Left ventricle myocardium inferior (tissue), 1 donor: Measurements from ENCODE around the gene ZNF562. TPM values are rescaled to one million over a fixed set of nuclear protein-coding genes. Genes with fewer than 3 reads are reported as not detected.
"Not testable (repeated sequence)": the region's sequence is repeated elsewhere in the genome, so short reads cannot be mapped to it uniquely, and the experiment has no call there.

ENCODE experiments used
- DNase-seq: peaks from one replicate; pipeline ENCODE4 v3.0.0-alpha.2; 2020
- H3K27ac ChIP-seq: fragments of 200-600 bp; replicated peaks from 2 replicates; pipeline ENCODE4 v1.8.0; 2021
- H3K27me3 ChIP-seq: fragments of 200-600 bp; 2 replicates; pipeline ENCODE4 v1.8.0; 2021; ENCODE audit warnings: low read depth
- H3K36me3 ChIP-seq: fragments of 200-600 bp; 2 replicates; pipeline ENCODE4 v1.8.0; 2021
- H3K4me1 ChIP-seq: fragments of 200-600 bp; 2 replicates; pipeline ENCODE4 v1.8.0; 2021
- H3K4me3 ChIP-seq: fragments of 200-600 bp; 2 replicates; pipeline ENCODE4 v1.8.0; 2021; ENCODE audit warnings: mild to moderate bottlenecking, moderate library complexity
- H3K9me3 ChIP-seq: fragments of 200-600 bp; replicated peaks from 2 replicates; pipeline ENCODE4 v1.8.0; 2021
- intact Hi-C: fragments of 100-400 bp; cut with micrococcal nuclease; formaldehyde crosslinking; loops from one replicate; pipeline ENCODE4 v1.11.0; 2022
- total RNA-seq: library from RNA; stranded (reverse); fragmentation: NEBNext Ultra II Directional; extraction: Animal tissue kit (Norgen Biotek cat#: 25700); gene quantifications from one replicate; pipeline ENCODE4 v1.2.1, GENCODE V29; 2021
- TF ChIP-seq, protein P1 (sequence below): fragments of 200-600 bp; IDR thresholded peaks from 2 replicates; pipeline ENCODE4 v1.8.0; 2021; ENCODE audit warnings: antibody characterized with exemption, mild to moderate bottlenecking, borderline replicate concordance
- donor health status: DM: no; HTN: yes; CAD: no; lungs with severe emphysema.

The ZNF562 gene
- total RNA-seq, 1 donor from 2014 or later, result 19.5 TPM

DNA sequence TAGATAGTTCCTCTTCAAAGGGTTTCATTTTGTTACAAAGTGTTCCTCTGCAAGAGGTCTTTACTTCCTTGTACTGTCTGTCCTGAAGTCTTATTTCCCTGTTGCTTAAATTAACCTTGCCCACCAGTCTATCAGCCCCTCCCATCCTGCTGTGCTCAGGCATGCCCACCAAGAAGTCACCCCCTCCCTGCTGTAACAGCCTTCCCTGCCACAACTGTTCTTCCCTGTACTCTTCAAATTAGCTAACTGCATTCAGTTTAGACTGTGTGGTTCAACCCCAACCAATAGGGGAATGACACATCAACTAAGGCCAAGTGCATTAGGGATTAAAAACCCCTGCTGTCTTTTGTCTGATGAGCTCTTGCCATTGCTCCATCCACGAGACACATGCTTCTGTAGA is 34.4 kb upstream of the ZNF562 start:
- Histone ChIP-seq H3K4me1 (no peaks in the 10 kb centered on the region), H3K27me3 (no peaks in the 10 kb centered on the region), H3K36me3 (no peaks in the 10 kb centered on the region), H3K9me3 (peaks cover 18% of the 10 kb centered on the region), H3K4me3 (no peak overlapping the region), H3K27ac (peak overlapping the region; percentile 37)
- TF ChIP-seq, protein P1, sequence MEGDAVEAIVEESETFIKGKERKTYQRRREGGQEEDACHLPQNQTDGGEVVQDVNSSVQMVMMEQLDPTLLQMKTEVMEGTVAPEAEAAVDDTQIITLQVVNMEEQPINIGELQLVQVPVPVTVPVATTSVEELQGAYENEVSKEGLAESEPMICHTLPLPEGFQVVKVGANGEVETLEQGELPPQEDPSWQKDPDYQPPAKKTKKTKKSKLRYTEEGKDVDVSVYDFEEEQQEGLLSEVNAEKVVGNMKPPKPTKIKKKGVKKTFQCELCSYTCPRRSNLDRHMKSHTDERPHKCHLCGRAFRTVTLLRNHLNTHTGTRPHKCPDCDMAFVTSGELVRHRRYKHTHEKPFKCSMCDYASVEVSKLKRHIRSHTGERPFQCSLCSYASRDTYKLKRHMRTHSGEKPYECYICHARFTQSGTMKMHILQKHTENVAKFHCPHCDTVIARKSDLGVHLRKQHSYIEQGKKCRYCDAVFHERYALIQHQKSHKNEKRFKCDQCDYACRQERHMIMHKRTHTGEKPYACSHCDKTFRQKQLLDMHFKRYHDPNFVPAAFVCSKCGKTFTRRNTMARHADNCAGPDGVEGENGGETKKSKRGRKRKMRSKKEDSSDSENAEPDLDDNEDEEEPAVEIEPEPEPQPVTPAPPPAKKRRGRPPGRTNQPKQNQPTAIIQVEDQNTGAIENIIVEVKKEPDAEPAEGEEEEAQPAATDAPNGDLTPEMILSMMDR, result no peak
- intact Hi-C loops, result no loop called here
- no peak for DNase-seq

DNA sequence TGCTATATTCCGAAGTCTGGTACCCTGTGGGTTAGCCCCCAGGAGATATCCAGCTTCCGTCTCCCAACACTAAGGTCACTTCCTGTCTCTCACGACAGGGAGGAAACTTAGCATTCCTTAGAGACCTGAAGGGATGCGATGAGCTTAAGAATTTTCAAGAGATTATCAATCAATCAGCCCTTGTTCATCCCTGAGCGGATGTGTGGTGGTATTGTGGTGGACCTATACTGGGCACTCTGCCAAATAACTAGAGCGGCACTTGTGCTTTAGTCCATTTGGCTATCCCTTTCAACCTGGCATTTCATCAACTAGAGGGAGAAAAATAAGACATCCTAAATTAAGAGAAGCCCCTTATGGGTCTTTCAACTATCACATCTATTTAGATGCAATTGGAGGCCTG is 30.9 kb upstream of the ZNF562 start:
- Histone ChIP-seq H3K4me1 (no peaks in the 10 kb centered on the region), H3K27ac (no peak overlapping the region), H3K4me3 (no peak overlapping the region), H3K36me3 (no peaks in the 10 kb centered on the region), H3K27me3 (no peaks in the 10 kb centered on the region), H3K9me3 (no peaks in the 10 kb centered on the region)
- intact Hi-C loops, result no loop called here
- TF ChIP-seq, protein P1, result no peak
- DNase-seq, result no peak

DNA sequence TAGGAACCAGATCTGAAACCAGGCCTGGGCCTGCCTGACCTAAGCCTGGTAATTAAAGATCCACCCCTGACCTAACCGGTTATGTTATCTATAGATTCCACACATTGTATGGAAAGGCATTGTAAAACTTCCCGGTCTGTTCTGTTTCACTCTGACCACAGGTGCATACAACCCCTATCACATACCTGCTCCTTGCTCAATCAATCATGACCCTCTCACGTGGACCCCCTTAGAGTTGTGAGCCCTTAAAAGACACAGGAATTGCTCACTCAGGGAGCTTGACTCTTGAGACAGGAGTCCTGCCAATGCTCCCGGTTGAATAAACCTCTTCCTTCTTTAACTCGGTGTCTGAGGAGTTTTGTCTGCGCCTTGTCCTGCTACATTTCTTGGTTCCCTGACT is 27.3 kb upstream of the ZNF562 start:
- Histone ChIP-seq H3K27me3 (peaks cover 9% of the 10 kb centered on the region), H3K27ac (no peak overlapping the region), H3K9me3 (no peaks in the 10 kb centered on the region), H3K36me3 (no peaks in the 10 kb centered on the region), H3K4me3 (no peak overlapping the region), H3K4me1 (no peaks in the 10 kb centered on the region)
- DNase-seq, result no peak
- intact Hi-C loops, result no loop called here
- TF ChIP-seq, protein P1, result no peak

DNA sequence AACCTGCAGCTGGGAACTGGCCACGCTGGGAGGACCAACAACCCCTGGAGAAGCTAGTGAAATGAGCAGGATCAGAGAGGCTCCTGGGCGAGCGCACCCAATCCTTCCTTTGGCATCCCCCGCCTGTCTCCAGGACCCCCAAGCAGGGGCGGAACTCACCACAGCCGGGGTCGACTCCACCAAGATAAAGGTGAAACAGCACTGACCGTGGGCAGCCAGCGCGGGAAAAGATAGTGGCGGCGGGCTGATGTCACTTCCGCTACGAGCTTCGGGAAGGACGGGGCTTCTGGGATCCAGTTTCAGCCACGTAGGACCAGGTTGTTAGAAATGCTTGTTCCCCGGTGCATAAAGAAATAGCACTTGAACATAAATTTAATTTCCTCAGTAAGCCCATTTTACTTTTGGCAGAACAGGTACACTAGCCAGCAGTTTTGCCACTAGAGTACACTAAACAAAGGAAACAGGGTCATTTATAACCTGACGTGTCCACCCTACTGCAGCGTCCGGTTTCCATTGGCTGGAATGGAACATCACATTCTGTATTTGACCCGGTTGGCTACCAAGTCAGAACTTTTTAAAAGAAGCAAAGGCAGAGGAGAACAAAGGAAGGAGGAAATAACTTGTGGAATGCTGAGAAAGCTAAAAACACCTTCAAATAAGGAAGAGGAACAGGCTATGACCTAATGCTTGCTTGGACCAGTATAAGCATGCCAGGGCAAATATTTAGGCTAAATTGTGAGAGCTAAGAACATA is 25.5 kb upstream of the ZNF562 start:
- intact Hi-C loops, result no loop called here
- H3K9me3 ChIP-seq, result no peaks in the 10 kb centered on the region
- TF ChIP-seq, protein P1, result no peak
- peaks cover 9% of the 10 kb centered on the region for H3K27me3 ChIP-seq
- H3K4me3 ChIP-seq, result no peak overlapping the region
- DNase-seq, result no peak
- no peaks in the 10 kb centered on the region for H3K36me3 ChIP-seq
- no peaks in the 10 kb centered on the region for H3K4me1 ChIP-seq
- H3K27ac ChIP-seq, result no peak overlapping the region

DNA sequence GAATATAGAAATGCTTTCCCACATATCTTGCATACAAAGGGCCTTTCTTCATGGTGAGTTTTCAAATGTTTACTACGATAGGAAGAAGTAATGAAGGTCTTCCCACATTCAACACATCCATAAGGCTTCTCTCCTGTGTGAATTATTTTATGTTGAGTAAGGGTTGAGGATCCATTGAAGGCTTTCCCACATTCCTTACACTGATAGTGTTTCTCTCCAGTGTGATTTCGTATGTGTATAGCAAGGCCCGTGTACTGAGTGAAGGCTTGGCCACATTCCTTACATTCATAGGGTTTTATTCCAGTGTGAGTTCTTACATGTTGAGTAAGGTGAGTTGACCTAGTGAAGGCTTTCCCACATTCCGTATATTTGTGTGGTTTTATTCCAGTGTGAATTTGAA is 15.4 kb upstream of the ZNF562 start:
- H3K4me1 ChIP-seq, H3K27ac ChIP-seq, H3K27me3 ChIP-seq, intact Hi-C loops, H3K36me3 ChIP-seq, DNase-seq, H3K4me3 ChIP-seq: not testable (repeated sequence)
- H3K9me3 ChIP-seq, result peaks cover 35% of the 10 kb centered on the region

DNA sequence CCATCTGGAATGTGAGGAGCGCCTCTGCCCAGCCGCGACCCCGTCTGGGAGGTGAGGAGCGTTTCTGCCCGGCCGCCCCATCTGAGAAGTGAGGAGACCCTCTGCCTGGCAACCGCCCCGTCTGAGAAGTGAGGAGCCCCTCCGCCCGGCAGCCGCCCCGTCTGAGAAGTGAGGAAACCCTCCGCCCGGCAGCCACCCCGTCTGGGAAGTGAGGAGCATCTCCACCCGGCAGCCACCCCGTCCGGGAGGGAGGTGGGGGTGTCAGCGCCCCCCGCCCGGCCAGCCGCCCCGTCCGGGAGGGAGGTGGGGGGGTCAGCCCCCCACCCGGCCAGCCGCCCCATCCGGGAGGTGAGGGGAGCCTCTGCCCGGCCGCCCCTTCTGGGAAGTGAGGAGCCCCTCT is 5.1 kb upstream of the ZNF562 start:
- H3K27ac ChIP-seq, intact Hi-C loops, H3K4me3 ChIP-seq, H3K27me3 ChIP-seq, H3K4me1 ChIP-seq, H3K9me3 ChIP-seq, H3K36me3 ChIP-seq, DNase-seq: not testable (repeated sequence)

DNA sequence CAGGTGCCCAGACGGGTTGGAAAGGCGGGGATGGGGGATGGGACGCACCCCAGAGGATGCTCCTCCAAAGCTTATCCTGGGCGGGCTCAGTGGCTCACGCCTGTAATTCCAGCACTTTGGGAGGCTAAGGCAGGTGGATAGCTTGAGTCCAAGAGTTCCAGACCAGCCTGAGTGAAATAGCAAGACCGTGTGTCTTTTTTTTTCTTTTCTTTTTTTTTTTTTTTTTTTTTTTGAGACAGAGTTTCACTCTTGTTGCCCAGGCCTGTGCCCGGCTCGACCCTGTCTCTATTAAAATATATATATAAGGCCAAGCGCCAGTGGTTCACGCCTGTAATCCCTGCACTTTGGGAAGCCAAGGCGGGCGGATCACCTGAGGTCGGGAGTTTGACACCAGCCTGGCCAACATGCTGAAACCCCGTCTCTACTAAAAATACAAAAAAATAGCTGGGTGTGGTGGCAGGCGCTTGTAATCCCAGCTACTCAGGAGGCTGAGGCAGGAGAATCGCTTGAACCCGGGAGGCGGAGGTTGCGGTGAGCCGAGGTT is 530 bp upstream of the ZNF562 start:
- peak overlapping the region; percentile 98 for H3K27ac ChIP-seq
- H3K4me3 ChIP-seq, result peak overlapping the region; percentile 79
- H3K9me3 ChIP-seq, result peaks cover 35% of the 10 kb centered on the region
- H3K36me3 ChIP-seq, result peaks cover 34% of the 10 kb centered on the region
- DNase-seq, intact Hi-C loops, H3K27me3 ChIP-seq: not testable (repeated sequence)
- H3K4me1 ChIP-seq, result peaks cover 39% of the 10 kb centered on the region
